Measurements from ENCODE around the gene HEXIM1. TPM values are rescaled to one million over a fixed set of nuclear protein-coding genes. Genes with fewer than 3 reads are reported as not detected.
A peak's percentile ranks its signal among the peaks of the same experiment; 100 is the strongest.

HEXIM1 gene
- total and polyA plus RNA-seq, 2 experiments from 2014 or later = 17.9 to 34.8 TPM

- Histone ChIP-seq H3K9me3 (ENCODE audit: low read depth) (no peaks in the 10 kb centered on the region), H3K4me3 (no peak overlapping the region), H3K27ac (peak overlapping the region; percentile 79), H3K27me3 (no peaks in the 10 kb centered on the region), H3K4me1 (ENCODE audit: low read depth) (peaks cover 21% of the 10 kb centered on the region), H3K36me3 (no peaks in the 10 kb centered on the region)
- TF ChIP-seq CTCF (IDR thresholded peaks at IDR 0.05; ENCODE audit: low read depth, low read length) = no peak
- DNase-seq (ENCODE audit: low read depth in 1 of 2, low spot score in 1 of 2) = peak in 1 of 2 donors; percentile 83
Measured at GRCh38 chr17:45170931-45171337, 22.7 kb downstream of the HEXIM1 start.

- Histone ChIP-seq H3K27ac (peak overlapping the region; percentile 79), H3K4me1 (ENCODE audit: low read depth) (peaks cover 21% of the 10 kb centered on the region), H3K36me3 (no peaks in the 10 kb centered on the region), H3K4me3 (no peak overlapping the region), H3K9me3 (ENCODE audit: low read depth) (no peaks in the 10 kb centered on the region), H3K27me3 (no peaks in the 10 kb centered on the region)
- no peak for TF ChIP-seq CTCF (IDR thresholded peaks at IDR 0.05; ENCODE audit: low read depth, low read length)
- DNase-seq (ENCODE audit: low read depth in 1 of 2, low spot score in 1 of 2) = peak in 1 of 2 donors; percentile 54
Measured at GRCh38 chr17:45171338-45172231, 23.3 kb downstream of the HEXIM1 start.

GRCh38 chr17:45172232-45172540 is 23.9 kb downstream of the HEXIM1 start:
- H3K27ac ChIP-seq = peak overlapping the region; percentile 79
- no peak for TF ChIP-seq CTCF (IDR thresholded peaks at IDR 0.05; ENCODE audit: low read depth, low read length)

GRCh38 chr17:45172541-45173286 is 24.4 kb downstream of the HEXIM1 start:
- H3K27me3 ChIP-seq = no peaks in the 10 kb centered on the region
- DNase-seq (ENCODE audit: low read depth in 1 of 2, low spot score in 1 of 2) = peak in 1 of 2 donors; percentile 66
- TF ChIP-seq CTCF (IDR thresholded peaks at IDR 0.05; ENCODE audit: low read depth, low read length) = no peak
- no peak overlapping the region for H3K4me3 ChIP-seq
- H3K4me1 ChIP-seq (ENCODE audit: low read depth) = peaks cover 21% of the 10 kb centered on the region
- H3K9me3 ChIP-seq (ENCODE audit: low read depth) = no peaks in the 10 kb centered on the region
- H3K36me3 ChIP-seq = no peaks in the 10 kb centered on the region
- peak overlapping the region; percentile 79 for H3K27ac ChIP-seq

More at GRCh38 chr17:45172232-45172540, 23.9 kb downstream of the HEXIM1 start:
- no peak for DNase-seq (ENCODE audit: low read depth in 1 of 2, low spot score in 1 of 2)
- Histone ChIP-seq H3K36me3 (no peaks in the 10 kb centered on the region), H3K4me3 (no peak overlapping the region), H3K4me1 (ENCODE audit: low read depth) (peaks cover 21% of the 10 kb centered on the region), H3K27me3 (no peaks in the 10 kb centered on the region), H3K9me3 (ENCODE audit: low read depth) (no peaks in the 10 kb centered on the region)

GRCh38 chr17:45175759-45176115 is 27.5 kb downstream of the HEXIM1 start:
- H3K27ac ChIP-seq = no peak overlapping the region
- H3K27me3 ChIP-seq = no peaks in the 10 kb centered on the region
- DNase-seq (ENCODE audit: low read depth in 1 of 2, low spot score in 1 of 2) = no peak
- no peaks in the 10 kb centered on the region for H3K36me3 ChIP-seq
- peaks cover 21% of the 10 kb centered on the region for H3K4me1 ChIP-seq (ENCODE audit: low read depth)
- H3K4me3 ChIP-seq = no peak overlapping the region
- TF ChIP-seq CTCF (IDR thresholded peaks at IDR 0.05; ENCODE audit: low read depth, low read length) = no peak
- no peaks in the 10 kb centered on the region for H3K9me3 ChIP-seq (ENCODE audit: low read depth)

Data from cardiac muscle cell (in vitro differentiated cells and primary cell).